Measurements from ENCODE around the gene HLF.

DNA sequence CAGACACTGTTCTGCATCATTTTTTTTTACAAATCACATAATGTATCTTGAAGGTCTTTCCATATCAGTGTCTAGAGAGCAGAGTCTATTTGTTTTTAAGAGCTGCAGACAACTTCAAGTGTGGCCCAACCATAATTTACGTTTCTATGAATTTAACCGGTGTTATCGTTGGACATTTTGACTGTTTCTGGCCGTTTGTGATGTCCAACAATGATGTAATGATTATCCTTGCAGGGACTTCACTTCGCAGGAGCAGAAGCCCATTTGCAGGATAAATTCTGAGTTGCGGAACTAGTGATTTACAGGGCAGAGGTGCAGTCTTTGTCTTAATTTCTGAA lies 26.9 kb upstream of the HLF start:
- TF ChIP-seq, protein P1, sequence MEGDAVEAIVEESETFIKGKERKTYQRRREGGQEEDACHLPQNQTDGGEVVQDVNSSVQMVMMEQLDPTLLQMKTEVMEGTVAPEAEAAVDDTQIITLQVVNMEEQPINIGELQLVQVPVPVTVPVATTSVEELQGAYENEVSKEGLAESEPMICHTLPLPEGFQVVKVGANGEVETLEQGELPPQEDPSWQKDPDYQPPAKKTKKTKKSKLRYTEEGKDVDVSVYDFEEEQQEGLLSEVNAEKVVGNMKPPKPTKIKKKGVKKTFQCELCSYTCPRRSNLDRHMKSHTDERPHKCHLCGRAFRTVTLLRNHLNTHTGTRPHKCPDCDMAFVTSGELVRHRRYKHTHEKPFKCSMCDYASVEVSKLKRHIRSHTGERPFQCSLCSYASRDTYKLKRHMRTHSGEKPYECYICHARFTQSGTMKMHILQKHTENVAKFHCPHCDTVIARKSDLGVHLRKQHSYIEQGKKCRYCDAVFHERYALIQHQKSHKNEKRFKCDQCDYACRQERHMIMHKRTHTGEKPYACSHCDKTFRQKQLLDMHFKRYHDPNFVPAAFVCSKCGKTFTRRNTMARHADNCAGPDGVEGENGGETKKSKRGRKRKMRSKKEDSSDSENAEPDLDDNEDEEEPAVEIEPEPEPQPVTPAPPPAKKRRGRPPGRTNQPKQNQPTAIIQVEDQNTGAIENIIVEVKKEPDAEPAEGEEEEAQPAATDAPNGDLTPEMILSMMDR (IDR thresholded peaks at IDR 0.05 in 2 of 3, conservative IDR thresholded peaks at IDR 0.05 in 1 of 3; ENCODE audit: control insufficient read depth in 2 of 3, extremely low read depth in 1 of 3, insufficient read depth in 1 of 3, low read depth in 3 of 3, low read length in 3 of 3) = no peak
- TF ChIP-seq EZH2 (IDR thresholded peaks at IDR 0.05; ENCODE audit: borderline replicate concordance, control insufficient read depth, low read depth, low read length) = no peak
- TF ChIP-seq MTA3 (IDR thresholded peaks at IDR 0.05; ENCODE audit: borderline replicate concordance, low read length) = no peak
- TF ChIP-seq BCL11A (IDR thresholded peaks at IDR 0.05; ENCODE audit: low read depth, low read length) = no peak
- TF ChIP-seq GABPA (IDR thresholded peaks at IDR 0.05; ENCODE audit: low read depth) = no peak
- no peak for TF ChIP-seq ZNF217 (IDR thresholded peaks at IDR 0.05)
- TF ChIP-seq, protein P2, sequence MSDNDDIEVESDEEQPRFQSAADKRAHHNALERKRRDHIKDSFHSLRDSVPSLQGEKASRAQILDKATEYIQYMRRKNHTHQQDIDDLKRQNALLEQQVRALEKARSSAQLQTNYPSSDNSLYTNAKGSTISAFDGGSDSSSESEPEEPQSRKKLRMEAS (IDR thresholded peaks at IDR 0.05; ENCODE audit: low read depth, low read length) = no peak

Measured in GM12878 (cell line).